Measurements from ENCODE around the gene PPP6R3. TPM values are rescaled to one million over a fixed set of nuclear protein-coding genes. Genes with fewer than 3 reads are reported as not detected.

PPP6R3 gene
- total and polyA plus RNA-seq, 2 of the 8 experiments (the other 6 are each of a cell fraction or from before 2014, with no cell fraction given): 44.6 to 150 TPM

DNA sequence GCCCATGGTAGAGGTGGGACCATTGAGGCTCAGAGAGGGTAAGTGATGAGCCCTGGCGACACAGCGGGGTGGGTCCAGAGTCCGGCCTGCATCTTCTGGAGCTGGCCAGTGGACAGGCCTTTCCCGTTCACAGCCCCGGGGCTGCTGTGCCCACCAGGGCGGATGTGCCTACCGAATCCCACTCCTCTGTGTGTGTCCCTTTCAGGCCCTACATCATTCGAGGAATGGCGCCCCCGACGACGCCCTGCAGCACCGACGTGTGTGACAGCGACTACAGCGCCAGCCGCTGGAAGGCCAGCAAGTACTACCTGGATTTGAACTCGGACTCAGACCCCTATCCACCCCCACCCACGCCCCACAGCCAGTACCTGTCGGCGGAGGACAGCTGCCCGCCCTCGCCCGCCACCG lies 11.9 kb upstream of the PPP6R3 start:
- H3K4ac ChIP-seq (replicated peaks; ENCODE audit: insufficient read length, low read depth, low read length): no peak overlapping the region
- FAIRE-seq (no peak), DNase-seq (ENCODE audit: low read depth in 1 of 2, low spot score in 2 of 2) (no peak)
- no peak overlapping the region for H3K23ac ChIP-seq (ENCODE audit: insufficient read length)
- H3K18ac ChIP-seq (ENCODE audit: extremely low read depth, low read length): no peak overlapping the region
- POLR2A ChIA-PET (ENCODE audit: partially characterized antibody): interaction anchor here (1.4 to 1.5 kb wide), 2 partner anchors 10 to 11 kb away, joined by 3 to 5 read pairs; partner anchors contain the start of gene PPP6R3
- 100% methylated on average over 7 of the region's 25 CpGs; no CpG with 5 or more reads in 1 of the 2 experiments for WGBS, 2 experiments (ENCODE audit: extremely low coverage in 1 of 2, insufficient coverage in 1 of 2, insufficient read length in 1 of 2, insufficient replicate concordance in 2 of 2, low coverage in 1 of 2, low lambda C conversion rate in 2 of 2, missing lambda C conversion rate in 1 of 2)
- no peak overlapping the region for H3K27ac ChIP-seq (ENCODE audit: low read depth, low read length)
- no peak overlapping the region for H4K8ac ChIP-seq (ENCODE audit: extremely low read depth, insufficient read depth, low read length)
- no peak overlapping the region for H2AK5ac ChIP-seq (ENCODE audit: low read depth, low read length)
- H3K27me3 ChIP-seq (replicated peaks in 1 of 4; ENCODE audit: control insufficient read depth in 3 of 4, extremely low read depth in 1 of 4, insufficient read depth in 3 of 4, low read length in 3 of 4): no peaks in the 10 kb centered on the region
- peak overlapping the region; percentile 60; the same call in 1 of the 2 replicates for H2BK5ac ChIP-seq (ENCODE audit: low read depth, low read length)
- peaks cover 0 to 2% (median 0%) of the 10 kb centered on the region in 4 experiments; a peak in 2 of 7 replicates for H3K4me1 ChIP-seq (replicated peaks in 1 of 4; ENCODE audit: control insufficient read depth in 3 of 4, insufficient read depth in 4 of 4, low read length in 3 of 4)
- no peaks in the 10 kb centered on the region for H3K79me2 ChIP-seq (ENCODE audit: control insufficient read depth in 1 of 2, insufficient read depth in 2 of 2, low read length in 2 of 2)
- H3K4me2 ChIP-seq (ENCODE audit: insufficient read depth in 1 of 2, low read depth in 2 of 2, low read length in 2 of 2): no peak overlapping the region
- peaks cover 0 to 3% (median 0%) of the 10 kb centered on the region in 4 experiments; a peak in 2 of 8 replicates for H3K36me3 ChIP-seq (ENCODE audit: control insufficient read depth in 2 of 4, insufficient read depth in 4 of 4, low read length in 3 of 4)
- no peak overlapping the region for H2BK20ac ChIP-seq (ENCODE audit: low read length)
- H2AFZ ChIP-seq (ENCODE audit: low read length): no peak overlapping the region
- H3K14ac ChIP-seq (ENCODE audit: insufficient read length): no peak overlapping the region
- no peaks in the 10 kb centered on the region for H3K79me1 ChIP-seq (ENCODE audit: low read depth, low read length)
- H3K4me3 ChIP-seq (ENCODE audit: extremely low read depth in 1 of 4, insufficient read depth in 2 of 4, low read depth in 3 of 4, low read length in 4 of 4): no peak overlapping the region
- H2BK15ac ChIP-seq (ENCODE audit: low read length): no peak overlapping the region
- CTCF ChIA-PET (ENCODE audit: partially characterized antibody): interaction anchor here (0.6 to 2.3 kb wide), 8 partner anchors 9 to 195 kb away, joined by 3 to 8 read pairs (median 4); no protein-coding TSS in a partner anchor
- peaks cover 0 to 1% of the 10 kb centered on the region in 2 experiments for H4K20me1 ChIP-seq (replicated peaks in 1 of 2; ENCODE audit: control insufficient read depth in 1 of 2, insufficient read depth in 2 of 2, low read length in 2 of 2)
- H3K56ac ChIP-seq (replicated peaks; ENCODE audit: insufficient read length, low read depth, low read length): no peak overlapping the region
- no peak overlapping the region for H2BK120ac ChIP-seq (replicated peaks; ENCODE audit: low read depth, low read length)
- TF ChIP-seq KDM5A (IDR thresholded peaks at IDR 0.05; ENCODE audit: low read length) (no peak), YY1 (IDR thresholded peaks at IDR 0.05; ENCODE audit: low read depth, low read length) (no peak), SP4 (IDR thresholded peaks at IDR 0.05; ENCODE audit: low read length) (no peak)
- TF ChIP-seq, protein P1, sequence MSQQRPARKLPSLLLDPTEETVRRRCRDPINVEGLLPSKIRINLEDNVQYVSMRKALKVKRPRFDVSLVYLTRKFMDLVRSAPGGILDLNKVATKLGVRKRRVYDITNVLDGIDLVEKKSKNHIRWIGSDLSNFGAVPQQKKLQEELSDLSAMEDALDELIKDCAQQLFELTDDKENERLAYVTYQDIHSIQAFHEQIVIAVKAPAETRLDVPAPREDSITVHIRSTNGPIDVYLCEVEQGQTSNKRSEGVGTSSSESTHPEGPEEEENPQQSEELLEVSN (IDR thresholded peaks at IDR 0.05): no peak
- TF ChIP-seq, protein P2, sequence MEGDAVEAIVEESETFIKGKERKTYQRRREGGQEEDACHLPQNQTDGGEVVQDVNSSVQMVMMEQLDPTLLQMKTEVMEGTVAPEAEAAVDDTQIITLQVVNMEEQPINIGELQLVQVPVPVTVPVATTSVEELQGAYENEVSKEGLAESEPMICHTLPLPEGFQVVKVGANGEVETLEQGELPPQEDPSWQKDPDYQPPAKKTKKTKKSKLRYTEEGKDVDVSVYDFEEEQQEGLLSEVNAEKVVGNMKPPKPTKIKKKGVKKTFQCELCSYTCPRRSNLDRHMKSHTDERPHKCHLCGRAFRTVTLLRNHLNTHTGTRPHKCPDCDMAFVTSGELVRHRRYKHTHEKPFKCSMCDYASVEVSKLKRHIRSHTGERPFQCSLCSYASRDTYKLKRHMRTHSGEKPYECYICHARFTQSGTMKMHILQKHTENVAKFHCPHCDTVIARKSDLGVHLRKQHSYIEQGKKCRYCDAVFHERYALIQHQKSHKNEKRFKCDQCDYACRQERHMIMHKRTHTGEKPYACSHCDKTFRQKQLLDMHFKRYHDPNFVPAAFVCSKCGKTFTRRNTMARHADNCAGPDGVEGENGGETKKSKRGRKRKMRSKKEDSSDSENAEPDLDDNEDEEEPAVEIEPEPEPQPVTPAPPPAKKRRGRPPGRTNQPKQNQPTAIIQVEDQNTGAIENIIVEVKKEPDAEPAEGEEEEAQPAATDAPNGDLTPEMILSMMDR (IDR thresholded peaks at IDR 0.05; ENCODE audit: control extremely low read depth in 1 of 3, insufficient read depth in 1 of 3, low read depth in 1 of 3, low read length in 3 of 3): peak in 1 of 3 experiments; percentile 18; a peak in 2 of 4 replicates
- no peaks in the 10 kb centered on the region for H3K9me3 ChIP-seq (ENCODE audit: insufficient read depth in 2 of 2, low read depth in 1 of 2, low read length in 1 of 2)
- H4K5ac ChIP-seq (ENCODE audit: insufficient read length, low read depth, low read length): no peak overlapping the region
- H4K91ac ChIP-seq (replicated peaks; ENCODE audit: insufficient read length, low read length): no peak overlapping the region
- H3K23me2 ChIP-seq (ENCODE audit: low read depth, low read length): no peaks in the 10 kb centered on the region
- no peak overlapping the region for H3K9ac ChIP-seq (replicated peaks in 1 of 4; ENCODE audit: extremely low read depth in 1 of 4, low read depth in 3 of 4, low read length in 3 of 4)
- no peak overlapping the region for H2BK12ac ChIP-seq (ENCODE audit: low read depth, low read length)
